GM06990 (cell line): ENCODE results near the gene LYRM2.

ENCODE experiments used
- DNase-seq: peaks from one replicate; pipeline ENCODE4 v3.0.0-alpha.2; 2011; ENCODE audit not compliant: insufficient read length; ENCODE audit errors: extremely low read depth
- H3K27me3 ChIP-seq: replicated peaks from 2 replicates; pipeline ENCODE4 v1.6.0; 2011; ENCODE audit warnings: low read length; ENCODE audit not compliant: control insufficient read depth, insufficient read depth
- H3K36me3 ChIP-seq: 2 replicates; pipeline ENCODE4 v1.5.1; 2011; ENCODE audit warnings: low read length; ENCODE audit not compliant: control insufficient read depth, insufficient read depth
- H3K4me3 ChIP-seq: replicated peaks from 2 replicates; pipeline ENCODE4 v1.5.1; 2011; ENCODE audit warnings: low read depth, mild to moderate bottlenecking, control low read depth, low read length
- TF ChIP-seq, protein P1 (sequence below): IDR thresholded peaks from 2 replicates; pipeline ENCODE4 v1.5.1; 2011; ENCODE audit warnings: low read length, control low read depth, mild to moderate bottlenecking, inconsistent platforms; ENCODE audit not compliant: insufficient read depth, poor library complexity, severe bottlenecking

Gene LYRM2

DNA sequence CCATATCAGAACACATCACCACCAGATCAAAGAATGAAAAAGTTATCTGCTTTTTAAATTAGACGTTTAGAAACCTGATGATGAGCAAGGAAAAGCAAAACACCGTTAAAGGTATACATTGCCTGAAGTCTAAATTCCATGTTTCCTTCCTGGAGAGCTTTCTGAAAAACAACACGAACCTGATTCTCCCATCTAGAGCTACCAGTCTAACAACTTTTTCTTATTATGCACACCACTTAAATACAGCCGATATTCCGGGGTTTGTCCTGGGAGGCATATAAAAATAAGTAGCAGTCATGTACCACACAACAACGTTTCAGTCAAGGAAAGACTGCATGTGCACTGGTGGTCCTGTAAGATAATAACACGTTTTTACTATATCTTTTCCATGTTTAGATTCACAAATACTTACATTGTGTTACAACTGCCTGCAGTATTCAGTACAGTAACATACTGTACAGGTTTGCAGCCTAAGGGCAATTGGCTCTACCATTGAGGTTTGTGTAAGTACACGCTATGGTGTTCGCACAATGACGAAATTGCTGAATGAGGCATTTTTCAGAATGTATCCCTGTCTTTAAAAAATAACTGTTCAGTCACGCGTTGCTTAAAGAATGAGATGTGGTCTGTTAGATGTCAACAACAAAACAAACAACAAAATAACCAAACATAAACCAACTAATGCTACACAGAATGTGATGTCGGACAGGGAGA lies 19.1 kb upstream of the LYRM2 start:
- no peak for DNase-seq
- H3K36me3 ChIP-seq: peaks cover 27% of the 10 kb centered on the region
- TF ChIP-seq, protein P1, sequence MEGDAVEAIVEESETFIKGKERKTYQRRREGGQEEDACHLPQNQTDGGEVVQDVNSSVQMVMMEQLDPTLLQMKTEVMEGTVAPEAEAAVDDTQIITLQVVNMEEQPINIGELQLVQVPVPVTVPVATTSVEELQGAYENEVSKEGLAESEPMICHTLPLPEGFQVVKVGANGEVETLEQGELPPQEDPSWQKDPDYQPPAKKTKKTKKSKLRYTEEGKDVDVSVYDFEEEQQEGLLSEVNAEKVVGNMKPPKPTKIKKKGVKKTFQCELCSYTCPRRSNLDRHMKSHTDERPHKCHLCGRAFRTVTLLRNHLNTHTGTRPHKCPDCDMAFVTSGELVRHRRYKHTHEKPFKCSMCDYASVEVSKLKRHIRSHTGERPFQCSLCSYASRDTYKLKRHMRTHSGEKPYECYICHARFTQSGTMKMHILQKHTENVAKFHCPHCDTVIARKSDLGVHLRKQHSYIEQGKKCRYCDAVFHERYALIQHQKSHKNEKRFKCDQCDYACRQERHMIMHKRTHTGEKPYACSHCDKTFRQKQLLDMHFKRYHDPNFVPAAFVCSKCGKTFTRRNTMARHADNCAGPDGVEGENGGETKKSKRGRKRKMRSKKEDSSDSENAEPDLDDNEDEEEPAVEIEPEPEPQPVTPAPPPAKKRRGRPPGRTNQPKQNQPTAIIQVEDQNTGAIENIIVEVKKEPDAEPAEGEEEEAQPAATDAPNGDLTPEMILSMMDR: no peak

DNA sequence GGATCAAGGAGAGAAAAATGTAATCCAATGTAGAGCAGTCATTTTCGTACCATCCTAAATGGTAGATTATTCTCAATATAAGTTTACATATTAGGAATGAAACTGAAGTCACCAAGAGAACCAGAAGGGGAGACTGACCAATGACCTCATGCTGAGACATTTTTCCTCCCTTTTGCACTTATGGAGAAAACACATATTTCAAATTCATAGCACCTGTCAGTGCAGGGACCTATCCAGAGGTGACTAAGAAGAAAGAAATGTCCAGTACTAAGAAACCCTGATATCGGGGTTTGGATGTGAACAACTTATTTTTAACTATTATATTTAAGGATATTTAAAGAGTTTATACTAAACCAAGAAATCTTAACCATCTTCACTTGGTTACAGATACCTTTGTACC lies 16.6 kb upstream of the LYRM2 start:
- Histone ChIP-seq H3K4me3 (no peak overlapping the region), H3K27me3 (no peaks in the 10 kb centered on the region), H3K36me3 (peaks cover 23% of the 10 kb centered on the region)
- TF ChIP-seq, protein P1: no peak
- DNase-seq: no peak

More for the DNA sequence above, 19.1 kb upstream of the LYRM2 start:
- no peak overlapping the region for H3K4me3 ChIP-seq
- H3K27me3 ChIP-seq: no peaks in the 10 kb centered on the region

DNA sequence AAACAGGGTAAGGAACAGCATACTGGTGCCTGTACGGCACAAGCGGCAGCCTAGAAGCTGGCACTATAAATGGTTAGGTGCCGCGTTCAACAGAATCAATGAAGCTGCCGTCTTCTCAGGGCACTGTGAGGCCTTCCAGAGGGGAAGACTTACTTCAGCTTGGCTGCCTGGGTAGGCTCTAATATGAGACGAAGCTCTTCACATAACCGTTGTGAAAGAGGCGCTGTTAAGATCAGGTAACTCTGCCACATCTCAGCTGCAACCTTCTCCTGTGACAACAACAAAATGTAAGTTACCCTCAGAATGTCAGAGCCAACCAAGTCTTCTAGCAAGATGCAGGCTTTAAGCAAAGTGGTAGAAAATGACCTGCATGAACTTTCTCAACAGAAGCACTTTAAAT lies 12.0 kb upstream of the LYRM2 start:
- TF ChIP-seq, protein P1: no peak
- DNase-seq: no peak
- H3K36me3 ChIP-seq: peaks cover 14% of the 10 kb centered on the region
- H3K27me3 ChIP-seq: no peaks in the 10 kb centered on the region
- H3K4me3 ChIP-seq: no peak overlapping the region

DNA sequence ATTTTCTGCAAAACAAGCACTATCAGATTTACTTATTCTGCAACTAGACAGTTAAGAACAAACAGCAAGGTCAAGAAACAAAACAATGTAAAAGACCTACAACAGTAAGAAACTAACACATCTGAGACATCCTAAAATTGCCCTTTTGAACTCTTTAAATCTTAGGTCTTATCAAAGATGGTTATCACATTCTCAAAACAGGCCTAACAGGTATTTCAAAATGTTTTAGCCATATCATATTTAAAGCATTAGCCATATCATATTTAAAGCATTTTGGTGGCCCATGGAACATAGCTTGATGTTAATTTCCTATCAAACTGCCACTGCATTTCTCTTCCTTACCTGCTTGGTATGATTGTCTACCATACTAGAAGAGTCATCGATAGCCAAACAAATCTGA lies 11.1 kb upstream of the LYRM2 start:
- TF ChIP-seq, protein P1: no peak

DNA sequence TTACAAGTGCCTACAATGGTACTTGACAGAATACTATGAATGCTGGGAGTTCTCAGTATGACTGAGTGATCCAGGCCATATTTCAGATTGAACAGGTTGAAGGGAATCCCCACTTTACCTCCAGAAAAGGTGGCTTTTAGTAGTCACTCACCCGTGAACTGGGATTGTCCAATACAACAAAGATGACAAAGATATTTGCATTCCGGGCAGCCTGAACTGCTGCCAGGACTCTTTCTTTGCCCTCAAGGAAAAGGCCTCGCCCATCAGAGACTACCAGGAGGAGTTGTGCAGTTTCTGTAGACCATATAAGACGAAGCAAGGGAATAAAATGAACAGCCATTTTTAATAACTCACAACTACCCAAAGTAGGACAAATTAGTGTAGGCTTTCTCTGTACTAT lies 6.3 kb upstream of the LYRM2 start:
- H3K36me3 ChIP-seq: peaks cover 14% of the 10 kb centered on the region
- DNase-seq: no peak
- TF ChIP-seq, protein P1: no peak
- no peaks in the 10 kb centered on the region for H3K27me3 ChIP-seq
- no peak overlapping the region for H3K4me3 ChIP-seq

More for the DNA sequence above, 11.1 kb upstream of the LYRM2 start:
- DNase-seq: no peak
- H3K4me3 ChIP-seq: no peak overlapping the region
- peaks cover 13% of the 10 kb centered on the region for H3K36me3 ChIP-seq
- H3K27me3 ChIP-seq: no peaks in the 10 kb centered on the region
